Body of pancreas (tissue), 4 donors: ENCODE data around the gene USP34.

Experiments
- POLR2A ChIP-seq, 3 donors: fragments of 450-650 bp; IDR thresholded peaks; one replicate each; pipeline ENCODE4 v1.6.1; 2016; ENCODE audit warnings: antibody characterized with exemption in 3 of 3, mild to moderate bottlenecking in 2 of 3
- TF ChIP-seq, protein P1 (sequence below), 7 experiments: fragments of 450-650 bp in 4 of 7; fragments of 200-600 bp in 3 of 7; sonication (generic) in 3 of 7; IDR thresholded peaks; one replicate each; pipeline ENCODE4 v1.5.1; 2016 to 2019; ENCODE audit warnings: antibody characterized with exemption in 7 of 7

DNA sequence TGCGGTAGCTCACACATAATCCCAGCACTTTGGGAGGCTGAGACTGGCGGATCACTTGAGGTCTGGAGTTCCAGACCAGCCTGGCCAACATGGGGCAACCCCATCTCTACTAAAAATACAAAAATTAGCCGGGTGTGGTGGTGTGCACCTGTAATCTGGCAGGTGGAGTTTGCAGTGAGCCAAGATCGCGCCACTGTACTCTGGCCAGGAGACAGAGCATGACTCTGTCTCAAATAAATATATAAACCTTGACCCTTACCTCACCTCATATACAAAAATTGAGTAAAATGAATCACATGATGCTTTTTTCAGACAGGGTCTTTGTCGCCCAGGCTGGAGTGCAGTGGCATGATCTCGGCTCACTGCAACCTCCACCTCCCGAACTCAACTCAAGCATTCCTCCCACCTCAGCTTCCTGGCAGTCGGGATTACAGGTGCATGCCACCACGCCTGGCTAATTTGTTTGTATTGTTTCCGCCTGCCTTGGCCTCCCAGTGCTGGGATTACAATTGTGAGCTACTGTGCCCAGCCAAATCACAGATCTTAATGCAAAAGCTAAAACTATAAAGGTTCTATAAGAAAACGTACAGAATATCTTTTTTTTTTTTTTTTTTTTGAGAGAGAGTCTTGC is 42.0 kb upstream of the USP34 start:
- TF ChIP-seq, protein P1, sequence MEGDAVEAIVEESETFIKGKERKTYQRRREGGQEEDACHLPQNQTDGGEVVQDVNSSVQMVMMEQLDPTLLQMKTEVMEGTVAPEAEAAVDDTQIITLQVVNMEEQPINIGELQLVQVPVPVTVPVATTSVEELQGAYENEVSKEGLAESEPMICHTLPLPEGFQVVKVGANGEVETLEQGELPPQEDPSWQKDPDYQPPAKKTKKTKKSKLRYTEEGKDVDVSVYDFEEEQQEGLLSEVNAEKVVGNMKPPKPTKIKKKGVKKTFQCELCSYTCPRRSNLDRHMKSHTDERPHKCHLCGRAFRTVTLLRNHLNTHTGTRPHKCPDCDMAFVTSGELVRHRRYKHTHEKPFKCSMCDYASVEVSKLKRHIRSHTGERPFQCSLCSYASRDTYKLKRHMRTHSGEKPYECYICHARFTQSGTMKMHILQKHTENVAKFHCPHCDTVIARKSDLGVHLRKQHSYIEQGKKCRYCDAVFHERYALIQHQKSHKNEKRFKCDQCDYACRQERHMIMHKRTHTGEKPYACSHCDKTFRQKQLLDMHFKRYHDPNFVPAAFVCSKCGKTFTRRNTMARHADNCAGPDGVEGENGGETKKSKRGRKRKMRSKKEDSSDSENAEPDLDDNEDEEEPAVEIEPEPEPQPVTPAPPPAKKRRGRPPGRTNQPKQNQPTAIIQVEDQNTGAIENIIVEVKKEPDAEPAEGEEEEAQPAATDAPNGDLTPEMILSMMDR (IDR thresholded peaks at IDR 0.05) = no peak
- no peak for TF ChIP-seq POLR2A (IDR thresholded peaks at IDR 0.05)
